ENCODE results near the gene SNRNP200.
A peak's percentile ranks its signal among the peaks of the same experiment; 100 is the strongest.

Gene SNRNP200

GRCh38 chr2:96251721-96252292 is 53.5 kb downstream of the SNRNP200 start:
- no peak for DNase-seq (ENCODE audit: low spot score)

GRCh38 chr2:96250188-96250587 is 55.2 kb downstream of the SNRNP200 start:
- no peak for DNase-seq (ENCODE audit: low spot score)

GRCh38 chr2:96249654-96250053 is 55.7 kb downstream of the SNRNP200 start:
- no peak for DNase-seq (ENCODE audit: low spot score)

- no peak for DNase-seq (ENCODE audit: low spot score)
Observed at GRCh38 chr2:96248624-96249023, 56.7 kb downstream of the SNRNP200 start.

- no peak for DNase-seq (ENCODE audit: low spot score)
Observed at GRCh38 chr2:96247896-96248295, 57.5 kb downstream of the SNRNP200 start.

GRCh38 chr2:96247009-96247408 is 58.3 kb downstream of the SNRNP200 start:
- DNase-seq (ENCODE audit: low spot score), result no peak

- DNase-seq (ENCODE audit: low spot score), result no peak
Observed at GRCh38 chr2:96245609-96246390, 59.5 kb downstream of the SNRNP200 start.

- no peak for DNase-seq (ENCODE audit: low spot score)
Observed at GRCh38 chr2:96243843-96244242, 61.5 kb downstream of the SNRNP200 start.

- DNase-seq (ENCODE audit: low spot score), result peak; percentile 64
Observed at GRCh38 chr2:96241900-96242611, 63.3 kb downstream of the SNRNP200 start.

GRCh38 chr2:96241227-96241626 is 64.1 kb downstream of the SNRNP200 start:
- no peak for DNase-seq (ENCODE audit: low spot score)

- DNase-seq (ENCODE audit: low spot score), result no peak
Observed at GRCh38 chr2:96240341-96241038, 64.9 kb downstream of the SNRNP200 start.

GRCh38 chr2:96239745-96240264 is 65.5 kb downstream of the SNRNP200 start:
- DNase-seq (ENCODE audit: low spot score), result no peak

GRCh38 chr2:96239091-96239490 is 66.3 kb downstream of the SNRNP200 start:
- DNase-seq (ENCODE audit: low spot score), result no peak

- DNase-seq (ENCODE audit: low spot score), result no peak
Observed at GRCh38 chr2:96238266-96238665, 67.1 kb downstream of the SNRNP200 start.

- DNase-seq (ENCODE audit: low spot score), result no peak
Observed at GRCh38 chr2:96236882-96237281, 68.5 kb downstream of the SNRNP200 start.

- DNase-seq (ENCODE audit: low spot score), result peak; percentile 52
Observed at GRCh38 chr2:96233880-96234316, 71.4 kb downstream of the SNRNP200 start.

GRCh38 chr2:96233436-96233835 is 71.9 kb downstream of the SNRNP200 start:
- no peak for DNase-seq (ENCODE audit: low spot score)

- no peak for DNase-seq (ENCODE audit: low spot score)
Observed at GRCh38 chr2:96231316-96231715, 74.0 kb downstream of the SNRNP200 start.

- DNase-seq (ENCODE audit: low spot score), result peak; percentile 49
Observed at GRCh38 chr2:96225016-96225533, 80.3 kb downstream of the SNRNP200 start.
